Measurements from ENCODE around the gene RAD51B. TPM values are rescaled to one million over a fixed set of nuclear protein-coding genes. Genes with fewer than 3 reads are reported as not detected.
A peak's percentile ranks its signal among the peaks of the same experiment; 100 is the strongest.

The RAD51B gene
- total and polyA plus RNA-seq, 2 of the 13 experiments (the other 11 are each of a cell fraction or from before 2014, with no cell fraction given): 7.0 to 9.5 TPM

GRCh38 chr14:68675233-68675577, 855.6 kb downstream of the RAD51B start (continued):
- no peak for TF ChIP-seq ZNF770 (CRISPR knock-in tag; IDR thresholded peaks at IDR 0.05)
- TF ChIP-seq HNF4A (CRISPR knock-in tag; IDR thresholded peaks at IDR 0.05): no peak
- TF ChIP-seq ZNF710 (CRISPR knock-in tag; IDR thresholded peaks at IDR 0.05; ENCODE audit: borderline replicate concordance): no peak

GRCh38 chr14:68676511-68676943, 856.9 kb downstream of the RAD51B start:
- DNase-seq (ENCODE audit: low spot score): peak; percentile 39
- CTCF ChIA-PET (ENCODE audit: low intra/inter-chr PET ratio, low total read pairs): no interaction called here
- Histone ChIP-seq H3K9ac (ENCODE audit: insufficient read depth, low read depth, low read length) (no peak overlapping the region), H3K4me3 (replicated peaks in 1 of 3; ENCODE audit: insufficient read depth in 1 of 3, low read depth in 2 of 3, low read length in 3 of 3) (peak overlapping the region in 2 of 3 experiments; percentile 38 to 56; a peak in 3 of 6 replicates), H3K4me2 (ENCODE audit: low read depth, low read length) (peak overlapping the region; percentile 72), H3K36me3 (replicated peaks in 1 of 2; ENCODE audit: control insufficient read depth in 1 of 2, insufficient read depth in 2 of 2, low read length in 2 of 2) (no peaks in the 10 kb centered on the region), H4K20me1 (ENCODE audit: insufficient read depth, low read length) (no peaks in the 10 kb centered on the region), H3K9me3 (ENCODE audit: low read length) (no peaks in the 10 kb centered on the region), H3K79me2 (ENCODE audit: insufficient read depth, low read length) (no peaks in the 10 kb centered on the region), H3K4me1 (ENCODE audit: insufficient read depth, low read length) (peaks cover 54% of the 10 kb centered on the region), H3K27ac (ENCODE audit: extremely low read length, insufficient read depth, low read length) (no peak overlapping the region), H3K27me3 (ENCODE audit: control insufficient read depth in 1 of 2, insufficient read depth in 2 of 2, low read length in 2 of 2) (no peaks in the 10 kb centered on the region), H2AFZ (ENCODE audit: low read length) (no peak overlapping the region)
- no TSS peak for BruUV-seq (replicated peaks)
- 3% methylated on average over 7 of the region's 11 CpGs for WGBS (ENCODE audit: low lambda C conversion rate)
- peak; percentile 92 for ATAC-seq
- POLR2A ChIA-PET: interaction anchor here (1.1 to 1.5 kb wide), 2 partner anchors 103 to 115 kb away, joined by 3 read pairs; no protein-coding TSS in a partner anchor
- in situ Hi-C loops (cut with HindIII; ENCODE audit: extremely low pct_ligation_motif_present, low pct_unique_long_range_greater_than_20kb) (no loop called here), intact Hi-C loops (cut with micrococcal nuclease; ENCODE audit: unreplicated experiment) (no loop called here)
- no peak for FAIRE-seq
- TF ChIP-seq ZNF557 (CRISPR knock-in tag; IDR thresholded peaks at IDR 0.05) (no peak), SALL1 (CRISPR knock-in tag; IDR thresholded peaks at IDR 0.05) (peak; percentile 34; the same call in 1 of the 2 replicates), MED1 (CRISPR knock-in tag; IDR thresholded peaks at IDR 0.05) (no peak), NCOA5 (CRISPR knock-in tag; IDR thresholded peaks at IDR 0.05) (no peak), ETV5 (CRISPR knock-in tag; IDR thresholded peaks at IDR 0.05; ENCODE audit: borderline replicate concordance) (0 out of 2 replicates have a peak, but pooled peaks have one; percentile 15), SP5 (CRISPR knock-in tag; IDR thresholded peaks at IDR 0.05; ENCODE audit: borderline replicate concordance, low read depth) (0 out of 2 replicates have a peak, but pooled peaks have one; percentile 18), ARHGAP35 (CRISPR knock-in tag; IDR thresholded peaks at IDR 0.05; ENCODE audit: borderline replicate concordance) (peak; percentile 47; the same call in 1 of the 2 replicates), U2AF1 (optimal IDR thresholded peaks at IDR 0.05; ENCODE audit: low read depth, low read length) (no peak), SMAD3 (CRISPR knock-in tag; IDR thresholded peaks at IDR 0.05) (no peak), ZNF883 (CRISPR knock-in tag; IDR thresholded peaks at IDR 0.05; ENCODE audit: not compliant biosample characterization) (peak; percentile 47), CTCF (CRISPR knock-in tag; IDR thresholded peaks at IDR 0.05) (peak; percentile 36), MYC (CRISPR knock-in tag; IDR thresholded peaks at IDR 0.05; ENCODE audit: borderline replicate concordance) (0 out of 2 replicates have a peak, but pooled peaks have one; percentile 23)

Measured in HepG2 (cell line).